Heart left ventricle (tissue), 16 donors: ENCODE data around the gene POU6F2. TPM values are rescaled to one million over a fixed set of nuclear protein-coding genes. Genes with fewer than 3 reads are reported as not detected.
A peak's percentile ranks its signal among the peaks of the same experiment; 100 is the strongest.

Experiments
- ATAC-seq, 4 donors: fragments of 200-7000 bp; cut with Tn5 transposase; one replicate each; pipeline ENCODE4 v1.9.1; 2020 to 2022; ENCODE audit warnings: moderate library complexity in 4 of 4, mild to moderate bottlenecking in 3 of 4, moderate number of reproducible peaks in 1 of 4
- DNase-seq, 5 donors: peaks; one replicate each; pipeline ENCODE4 v3.0.0-alpha.2; 2020
- H3K27ac ChIP-seq, 12 donors: fragments of 200-600 bp; sonication (generic) in 4 of 12; one replicate each; pipeline versions ENCODE4 v1.5.0 to v1.8.0; 2016 to 2022; ENCODE audit warnings: mild to moderate bottlenecking in 2 of 12
- H3K27me3 ChIP-seq, 9 donors: fragments of 200-600 bp; sonication (generic) in 2 of 9; one replicate each; pipeline versions ENCODE4 v1.5.1 to v1.8.0; 2016 to 2022; ENCODE audit warnings: mild to moderate bottlenecking in 3 of 9
- H3K36me3 ChIP-seq, 9 donors: fragments of 200-600 bp; sonication (generic) in 2 of 9; one replicate each; pipeline versions ENCODE4 v1.5.0 to v1.8.0; 2018 to 2022; ENCODE audit warnings: mild to moderate bottlenecking in 2 of 9
- H3K4me1 ChIP-seq, 12 donors: fragments of 200-600 bp; sonication (generic) in 4 of 12; one replicate each; pipeline versions ENCODE4 v1.5.0 to v1.8.0; 2016 to 2022; ENCODE audit warnings: mild to moderate bottlenecking in 3 of 12
- H3K4me3 ChIP-seq, 12 donors: fragments of 200-600 bp; sonication (generic) in 4 of 12; one replicate each; pipeline versions ENCODE4 v1.5.0 to v1.8.0; 2017 to 2022; ENCODE audit warnings: mild to moderate bottlenecking in 9 of 12, moderate library complexity in 4 of 12
- H3K9me3 ChIP-seq, 12 donors: fragments of 200-600 bp; sonication (generic) in 4 of 12; one replicate each; pipeline versions ENCODE4 v1.5.0 to v1.8.0; 2016 to 2022; ENCODE audit warnings: mild to moderate bottlenecking in 1 of 12
- CTCF ChIP-seq, 12 donors: fragments of 200-600 bp; sonication (generic) in 4 of 12; IDR thresholded peaks; one replicate each; pipeline versions ENCODE4 v1.5.0 to v1.8.0; 2018 to 2022; ENCODE audit warnings: antibody characterized with exemption in 12 of 12, mild to moderate bottlenecking in 5 of 12
- POLR2A ChIP-seq, 2 donors: fragments of 450-650 bp; IDR thresholded peaks; one replicate each; pipeline ENCODE4 v1.6.1; 2017; ENCODE audit warnings: antibody characterized with exemption in 2 of 2, mild to moderate bottlenecking in 2 of 2, moderate library complexity in 2 of 2
- WGBS, 4 donors: extraction: QIAGEN DNeasy Blood & Tissue Kit in 2 of 4; methylation state at CpG; one replicate each; pipeline versions ENCODE4 v1.1.5 to v1.1.7; 2013 to 2018; 5-methylcytosine and 5-hydroxymethylcytosine counted together
- intact Hi-C, 10 donors: fragments of 100-400 bp; cut with DNase I; formaldehyde crosslinking; loops; one replicate each; pipeline versions ENCODE4 v1.11.1 to v1.14.2; 2022
- polyA plus RNA-seq, 2 donors: library from polyadenylated mRNA; stranded (reverse); fragments of 200-250 nt; gene quantifications; one replicate each; pipeline ENCODE4 v1.2.3, GENCODE V29; 2013
- total RNA-seq, 9 donors: library from RNA; depleted of rRNA in 2 of 9; stranded (reverse); fragments of >200 nt in 2 of 9; fragmentation: NEBNext Ultra II Directional in 3 of 9; extraction: Animal tissue kit (Norgen Biotek cat#: 25700) in 3 of 9; gene quantifications; one replicate each; pipeline versions ENCODE4 v1.1.0 to v1.2.4, GENCODE V29; 2016 to 2023
- donor health status: ischemic (EF 13 %, LVEDD 7.1; RV severe dilation, severe dysfunction).
- donor health status: healthy with polysubstance abuse.
- donor health status: DM: no; HTN: yes; CAD: no.
- donor health status: DM: no; HTN: no; CAD: no.
- donor health status: ischemic (EF 25% LVEDD 6.9; RV normal size, moderate dysfunction).
- donor health status: ischemic (EF 25% LVEDD 5.7; RV mildly dilated, moderate dysfunction).
- donor health status: healthy.
- donor health status: DM: yes; HTN: yes; CAD: no.
- donor health status: ischemic (EF 35%, LVEDD 5.7; RV mildly dilated, moderate dysfunction).
- donor health status: nonischemic (EF 11% LVEDD 7.7; RV severe dilation, severe dysfunction).
- donor health status: DM: yes; HTN: yes; CAD: no.
- donor health status: PGD.
- donor health status: ischemic (EF 29% LVEDD 5.4; RV normal size, mild dysfunction).
- donor health status: nonischemic (EF 23%, LVEDD 6.1; RV moderate dilation, normal function).

POU6F2 gene
- total and polyA plus RNA-seq, 11 donors, result 0.03 to 1.2 (median 0.38) TPM; not detected in 2

- Histone ChIP-seq H3K36me3 (no peaks in the 10 kb centered on the region), H3K9me3 (no peaks in the 10 kb centered on the region), H3K4me3 (no peak overlapping the region), H3K27ac (no peak overlapping the region), H3K4me1 (peaks cover 0 to 3% (median 0%) of the 10 kb centered on the region in 12 donors), H3K27me3 (peaks cover 0 to 17% (median 0%) of the 10 kb centered on the region in 9 donors)
- ATAC-seq (no peak), DNase-seq (no peak)
- WGBS, 4 donors, result 44 to 88% (median 67%) methylated on average over 2 of the region's 2 CpGs
- intact Hi-C loops, result no loop called here
- no peak for TF ChIP-seq CTCF (IDR thresholded peaks at IDR 0.05)
- no peak for TF ChIP-seq POLR2A (IDR thresholded peaks at IDR 0.05)
Measured at GRCh38 chr7:39269034-39269433, 291.3 kb downstream of the POU6F2 start.

- Histone ChIP-seq H3K27ac (no peak overlapping the region), H3K9me3 (no peaks in the 10 kb centered on the region), H3K36me3 (no peaks in the 10 kb centered on the region), H3K4me3 (no peak overlapping the region), H3K27me3 (peaks cover 0 to 17% (median 0%) of the 10 kb centered on the region in 9 donors), H3K4me1 (peaks cover 0 to 3% (median 0%) of the 10 kb centered on the region in 12 donors)
- TF ChIP-seq POLR2A (IDR thresholded peaks at IDR 0.05) (no peak), CTCF (IDR thresholded peaks at IDR 0.05) (no peak)
- intact Hi-C loops, result no loop called here
- no peak for DNase-seq
- 75 to 89% (median 82%) methylated on average over 5 of the region's 5 CpGs for WGBS, 4 donors
- no peak for ATAC-seq
Measured at GRCh38 chr7:39270018-39270417, 292.3 kb downstream of the POU6F2 start.

GRCh38 chr7:39271402-39271801 is 293.7 kb downstream of the POU6F2 start:
- WGBS, 4 donors, result 13 to 26% (median 17%) methylated on average over 9 of the region's 9 CpGs
- no peak overlapping the region for H3K4me3 ChIP-seq
- DNase-seq (peak; percentile 25 to 68 (median 53)), ATAC-seq (peak in 3 of 4 donors; percentile 56 to 73 (median 70))
- H3K4me1 ChIP-seq, result peaks cover 0 to 3% (median 0%) of the 10 kb centered on the region in 12 donors
- peaks cover 0 to 17% (median 0%) of the 10 kb centered on the region in 9 donors for H3K27me3 ChIP-seq
- TF ChIP-seq CTCF (IDR thresholded peaks at IDR 0.05) (no peak), POLR2A (IDR thresholded peaks at IDR 0.05) (no peak)
- no peaks in the 10 kb centered on the region for H3K36me3 ChIP-seq
- H3K27ac ChIP-seq, result no peak overlapping the region
- intact Hi-C loops, result no loop called here
- H3K9me3 ChIP-seq, result no peaks in the 10 kb centered on the region

GRCh38 chr7:39272111-39272510 is 294.4 kb downstream of the POU6F2 start:
- H3K36me3 ChIP-seq, result no peaks in the 10 kb centered on the region
- H3K9me3 ChIP-seq, result no peaks in the 10 kb centered on the region
- H3K4me3 ChIP-seq, result no peak overlapping the region
- H3K27ac ChIP-seq, result no peak overlapping the region
- TF ChIP-seq CTCF (IDR thresholded peaks at IDR 0.05) (no peak), POLR2A (IDR thresholded peaks at IDR 0.05) (no peak)
- H3K27me3 ChIP-seq, result peaks cover 0 to 17% (median 0%) of the 10 kb centered on the region in 9 donors
- DNase-seq, result no peak
- no peak for ATAC-seq
- peaks cover 0 to 3% (median 0%) of the 10 kb centered on the region in 12 donors for H3K4me1 ChIP-seq
- WGBS, 4 donors, result 34 to 50% (median 42%) methylated on average over 1 of the region's 1 CpG
- intact Hi-C loops, result no loop called here
